NCI-H510A (cell line): ENCODE data around the gene DHRS2.

ENCODE experiments used
- DNase-seq: peaks from one replicate; lab custom pipeline; 2025; lab: John Stamatoyannopoulos, UW

Gene DHRS2

GRCh38 chr14:23694085-23694948 lies 58.2 kb downstream of the DHRS2 start:
- DNase-seq = no peak
